OCI-M2 (cell line): ENCODE results near the gene VIM.

ENCODE experiments used
- DNase-seq: peaks from one replicate; lab custom pipeline; 2025; ENCODE audit not compliant: unreplicated experiment; lab: John Stamatoyannopoulos, UW

Gene VIM

DNA sequence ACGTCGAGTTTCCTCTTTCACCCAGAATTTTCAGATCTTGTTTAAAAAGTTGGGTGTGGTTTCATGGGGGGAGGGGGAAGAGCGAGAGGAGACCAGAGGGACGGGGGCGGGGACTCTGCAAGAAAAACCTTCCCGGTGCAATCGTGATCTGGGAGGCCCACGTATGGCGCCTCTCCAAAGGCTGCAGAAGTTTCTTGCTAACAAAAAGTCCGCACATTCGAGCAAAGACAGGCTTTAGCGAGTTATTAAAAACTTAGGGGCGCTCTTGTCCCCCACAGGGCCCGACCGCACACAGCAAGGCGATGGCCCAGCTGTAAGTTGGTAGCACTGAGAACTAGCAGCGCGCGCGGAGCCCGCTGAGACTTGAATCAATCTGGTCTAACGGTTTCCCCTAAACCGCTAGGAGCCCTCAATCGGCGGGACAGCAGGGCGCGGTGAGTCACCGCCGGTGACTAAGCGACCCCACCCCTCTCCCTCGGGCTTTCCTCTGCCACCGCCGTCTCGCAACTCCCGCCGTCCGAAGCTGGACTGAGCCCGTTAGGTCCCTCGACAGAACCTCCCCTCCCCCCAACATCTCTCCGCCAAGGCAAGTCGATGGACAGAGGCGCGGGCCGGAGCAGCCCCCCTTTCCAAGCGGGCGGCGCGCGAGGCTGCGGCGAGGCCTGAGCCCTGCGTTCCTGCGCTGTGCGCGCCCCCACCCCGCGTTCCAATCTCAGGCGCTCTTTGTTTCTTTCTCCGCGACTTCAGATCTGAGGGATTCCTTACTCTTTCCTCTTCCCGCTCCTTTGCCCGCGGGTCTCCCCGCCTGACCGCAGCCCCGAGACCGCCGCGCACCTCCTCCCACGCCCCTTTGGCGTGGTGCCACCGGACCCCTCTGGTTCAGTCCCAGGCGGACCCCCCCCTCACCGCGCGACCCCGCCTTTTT, at the start of gene VIM:
Gene VIM (plus strand): TSS at position 151 of the 925 bp plus-strand sequence. CDS start 1,182 bp downstream, outside the sequence.
- no peak for DNase-seq

DNA sequence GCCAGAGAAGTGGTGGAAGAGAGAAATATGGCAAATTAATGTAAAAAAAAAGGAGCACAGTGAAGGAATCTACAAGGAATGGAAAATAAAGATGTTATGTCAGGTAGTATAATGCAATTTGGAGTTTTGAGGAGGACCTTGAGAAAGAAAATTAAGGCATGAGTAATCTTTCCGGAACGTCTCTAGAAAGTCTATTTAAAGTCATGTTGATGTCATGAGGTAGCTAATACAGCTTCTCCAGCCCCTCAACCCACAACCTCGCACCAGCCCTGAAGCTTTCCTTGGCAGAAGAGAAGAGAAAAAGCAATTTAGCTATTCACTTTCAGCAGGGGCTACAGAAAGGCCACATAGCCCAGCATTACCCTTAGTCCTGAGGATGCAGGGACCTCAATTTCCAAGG, 49.0 kb upstream of the VIM start:
- DNase-seq, result no peak

DNA sequence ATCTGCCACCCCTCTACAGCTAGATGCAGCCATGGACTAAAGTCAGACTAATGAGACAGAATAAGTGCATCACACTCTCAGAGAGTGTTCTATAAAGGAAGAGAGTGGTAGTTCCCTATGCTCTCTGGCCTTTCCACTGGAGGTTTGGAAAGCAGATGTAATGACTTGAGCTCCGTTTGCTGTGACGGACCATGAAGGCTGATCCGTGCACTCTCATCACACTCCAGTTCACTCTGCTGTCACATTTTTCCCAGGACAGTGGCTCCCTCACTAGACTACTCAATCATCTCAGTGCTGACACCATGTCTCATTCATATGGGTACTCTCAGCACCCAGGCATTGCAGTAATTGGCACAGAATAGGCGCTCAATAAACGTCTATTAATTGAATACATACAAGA, 46.9 kb upstream of the VIM start:
- DNase-seq, result no peak

DNA sequence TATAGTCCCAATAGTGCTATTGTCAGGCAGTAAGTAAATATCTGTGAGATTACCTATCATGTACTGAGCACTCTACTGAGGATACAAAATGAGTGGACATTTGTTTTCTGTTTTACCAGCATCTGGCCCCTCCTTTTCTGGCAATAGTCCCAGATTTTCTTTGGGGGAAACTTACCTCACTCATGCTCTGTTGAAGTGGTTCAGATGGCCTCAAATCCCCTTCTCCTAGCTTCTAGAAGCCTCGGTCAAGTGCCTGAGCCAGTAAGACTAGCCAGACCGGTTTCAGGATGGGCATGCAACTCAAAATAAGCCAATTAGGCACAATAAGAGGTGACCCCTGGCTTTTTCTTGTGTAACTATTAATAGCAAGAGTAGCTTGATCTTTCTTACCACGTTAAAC, 46.3 kb upstream of the VIM start:
- DNase-seq, result no peak

DNA sequence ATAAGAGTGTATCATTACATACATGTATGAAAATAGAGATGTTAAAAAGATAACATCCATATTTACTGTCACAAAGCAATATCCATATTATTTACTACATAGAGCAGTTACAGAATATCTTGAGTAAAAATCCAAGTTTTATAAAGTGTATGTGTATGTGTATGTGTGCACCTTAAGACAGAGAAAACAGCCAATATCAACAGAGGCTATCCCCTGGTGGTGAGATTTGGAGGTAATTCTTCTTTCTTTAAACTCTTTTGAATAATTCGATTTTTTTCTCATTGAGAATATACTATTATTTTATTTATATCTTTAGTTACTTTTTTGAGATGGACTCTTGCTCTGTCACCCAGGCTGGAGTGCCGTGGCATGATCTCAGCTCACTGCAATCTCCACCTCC, 44.9 kb upstream of the VIM start:
- no peak for DNase-seq

DNA sequence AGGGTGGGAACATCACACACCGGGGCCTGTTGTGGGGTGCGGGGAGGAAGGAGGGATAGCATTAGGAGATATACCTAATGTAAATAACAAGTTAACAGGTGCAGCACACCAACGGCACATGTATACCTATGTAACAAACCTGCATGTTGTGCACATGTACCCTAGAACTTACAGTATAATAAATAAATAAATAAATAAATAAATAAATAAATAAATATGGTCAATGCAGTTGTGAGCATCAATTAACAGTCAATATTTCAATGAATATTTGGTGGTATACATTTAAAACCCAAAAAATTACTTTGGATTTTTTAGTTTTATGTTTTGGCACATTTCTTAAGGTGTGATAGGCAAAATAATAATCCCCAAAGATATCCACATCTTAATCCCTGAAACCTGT, 42.2 kb upstream of the VIM start:
- DNase-seq, result no peak

DNA sequence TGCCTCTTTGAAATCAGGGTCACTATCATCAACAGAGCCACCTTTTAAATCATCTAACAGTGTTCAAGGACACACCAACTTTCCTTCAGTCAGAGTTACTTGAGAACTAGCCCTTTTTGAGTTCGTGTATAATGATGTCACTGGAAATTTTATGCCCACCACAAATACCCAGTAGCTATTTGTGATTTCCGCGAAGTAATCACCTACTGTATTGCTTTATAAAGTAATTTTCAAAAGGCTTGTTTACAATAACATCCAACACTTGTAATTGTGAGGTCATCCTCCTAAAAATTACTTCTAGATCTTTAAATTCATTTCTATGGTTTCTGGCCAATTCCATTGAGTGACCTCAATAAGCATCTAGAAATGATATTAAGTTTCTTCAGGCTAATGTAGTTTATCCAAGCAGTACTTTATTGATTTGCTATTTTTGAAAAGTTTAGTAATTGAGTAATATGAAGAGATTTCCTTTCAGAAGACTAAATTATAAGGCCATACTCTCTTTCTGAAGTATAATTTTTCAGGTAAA, 39.3 kb upstream of the VIM start:
- no peak for DNase-seq

DNA sequence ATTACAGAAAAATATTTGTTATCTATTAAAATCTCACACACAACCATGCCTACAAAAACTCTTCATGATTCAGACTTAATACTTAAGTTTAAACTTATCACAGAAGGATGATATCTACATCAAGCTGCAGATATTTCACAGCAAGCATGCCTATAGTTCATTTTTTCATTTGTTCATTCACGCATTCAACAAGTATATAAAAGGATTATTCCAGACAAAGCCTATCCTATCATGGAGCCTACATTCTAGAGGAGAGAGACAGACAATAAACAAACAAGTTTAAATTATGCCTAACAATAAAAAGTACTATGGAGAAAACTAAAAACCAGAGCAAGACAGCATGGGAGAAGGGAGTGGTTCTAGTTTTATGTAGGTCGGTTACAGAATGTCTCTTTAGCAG, 37.4 kb upstream of the VIM start:
- no peak for DNase-seq

DNA sequence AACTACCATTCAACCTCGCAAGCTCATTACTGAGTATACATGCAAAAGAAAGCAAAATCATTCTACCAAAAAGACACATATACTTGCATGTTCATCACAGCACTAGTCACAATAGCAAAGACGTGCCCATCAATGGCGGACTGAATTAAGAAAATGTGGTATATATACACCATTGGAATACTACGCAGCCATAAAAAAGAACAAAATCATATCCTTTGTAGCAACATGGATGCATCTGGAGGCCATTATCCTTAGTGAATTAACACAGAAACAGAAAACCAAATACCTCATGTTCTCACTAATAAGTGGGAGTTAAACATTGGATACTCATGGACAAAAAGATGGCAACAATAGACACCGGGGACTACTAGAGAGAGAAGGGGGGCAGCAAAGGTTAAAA, 33.0 kb upstream of the VIM start:
- DNase-seq, result no peak

DNA sequence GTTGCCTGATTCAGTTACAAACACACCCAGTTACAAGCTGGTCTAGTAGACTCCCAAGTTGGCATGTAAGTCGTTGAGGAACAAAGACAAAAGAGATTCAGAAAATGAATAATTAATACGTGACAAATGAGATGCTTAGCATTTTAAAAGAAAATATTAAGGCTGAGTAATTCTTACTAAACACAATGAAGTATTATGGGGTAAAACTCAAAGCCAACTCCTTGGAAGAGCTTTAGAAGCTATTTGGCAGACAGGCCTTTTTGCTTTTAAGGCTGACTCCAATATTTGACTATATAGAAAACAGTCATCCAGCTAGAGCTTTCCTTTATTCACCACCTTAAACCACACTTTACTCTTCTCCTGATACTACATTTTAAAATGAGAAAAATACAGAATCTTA, 32.0 kb upstream of the VIM start:
- no peak for DNase-seq

DNA sequence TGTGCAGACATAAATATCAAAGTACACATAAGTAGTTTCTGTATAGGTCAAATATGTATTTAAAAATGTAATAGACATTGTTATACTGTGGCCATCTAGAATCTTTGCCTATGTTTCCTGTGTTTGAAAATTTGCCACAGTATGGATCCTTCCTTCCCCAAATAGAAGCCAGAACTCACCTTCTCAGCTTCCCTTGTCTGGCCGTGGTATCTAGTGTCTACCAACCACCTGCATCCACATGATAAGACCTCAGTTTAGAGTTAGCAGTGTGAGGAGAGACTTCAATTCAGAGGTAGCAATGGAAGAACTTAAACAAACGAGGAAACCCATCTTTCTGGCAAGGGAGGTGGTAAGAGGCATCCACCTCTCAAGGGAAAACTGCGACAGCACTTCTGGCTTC, 31.5 kb upstream of the VIM start:
- DNase-seq, result no peak

DNA sequence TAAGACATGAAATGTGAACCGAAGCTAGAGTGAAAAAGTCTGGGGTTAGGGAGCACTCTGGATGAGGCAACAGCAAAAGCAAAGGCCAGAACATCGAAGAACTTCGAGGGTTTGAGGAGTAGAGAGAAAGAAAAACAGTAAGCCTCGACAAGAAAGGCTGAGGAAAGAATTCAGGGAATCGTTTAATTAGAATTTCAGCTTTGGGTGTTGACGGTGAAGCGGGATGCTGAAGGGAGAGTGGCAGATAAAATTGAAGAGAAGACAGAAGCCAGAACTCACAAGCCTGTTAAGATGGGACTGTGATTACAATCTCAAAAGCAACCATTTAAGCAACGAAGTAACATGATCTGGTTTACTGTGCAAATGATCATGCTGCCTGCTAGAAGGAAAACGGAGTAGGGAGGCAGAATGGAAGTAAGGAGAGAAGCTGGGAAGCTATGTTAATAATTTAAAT, 28.7 kb upstream of the VIM start:
- DNase-seq, result no peak

DNA sequence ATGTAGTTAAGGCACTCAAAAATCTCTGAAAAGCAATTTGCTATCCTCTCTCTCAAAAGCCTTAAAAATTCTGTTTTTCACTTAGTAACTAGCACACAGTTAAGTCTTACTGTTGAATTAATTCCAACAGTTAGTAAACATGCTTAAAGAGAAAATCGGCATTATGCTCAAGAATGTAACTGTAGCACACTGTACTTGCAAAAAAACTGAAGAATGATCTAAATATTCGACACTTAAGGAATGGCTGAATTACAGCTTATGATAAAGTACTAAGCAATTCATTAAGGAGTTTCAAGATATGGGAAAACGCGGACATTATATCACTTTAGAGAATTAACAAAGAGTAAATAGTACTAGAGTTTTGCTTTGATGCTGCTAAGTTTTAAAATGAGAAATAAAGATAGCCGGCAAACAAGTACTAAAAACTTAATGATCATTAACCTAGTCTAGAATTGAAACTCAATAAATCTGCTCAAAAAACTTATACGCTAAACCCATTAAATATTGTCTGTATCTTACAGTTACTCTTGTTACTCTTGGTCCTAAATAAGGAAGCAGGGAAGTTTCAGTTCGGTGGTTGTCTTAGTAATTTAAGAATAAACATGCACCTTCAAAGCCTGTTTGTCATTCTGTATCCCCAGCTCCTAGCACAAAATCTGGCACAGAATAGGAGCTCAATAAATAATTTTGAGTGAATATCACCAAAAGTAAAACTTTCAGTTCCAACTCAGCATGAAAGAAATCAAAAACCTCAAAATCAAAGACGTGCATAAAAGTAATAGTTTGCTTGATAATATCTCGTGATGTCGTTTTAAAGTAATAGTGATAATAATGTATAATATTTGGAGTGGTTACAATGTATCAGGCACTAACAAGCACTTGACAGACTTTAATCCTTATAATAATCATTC, 27.8 kb upstream of the VIM start:
- no peak for DNase-seq

DNA sequence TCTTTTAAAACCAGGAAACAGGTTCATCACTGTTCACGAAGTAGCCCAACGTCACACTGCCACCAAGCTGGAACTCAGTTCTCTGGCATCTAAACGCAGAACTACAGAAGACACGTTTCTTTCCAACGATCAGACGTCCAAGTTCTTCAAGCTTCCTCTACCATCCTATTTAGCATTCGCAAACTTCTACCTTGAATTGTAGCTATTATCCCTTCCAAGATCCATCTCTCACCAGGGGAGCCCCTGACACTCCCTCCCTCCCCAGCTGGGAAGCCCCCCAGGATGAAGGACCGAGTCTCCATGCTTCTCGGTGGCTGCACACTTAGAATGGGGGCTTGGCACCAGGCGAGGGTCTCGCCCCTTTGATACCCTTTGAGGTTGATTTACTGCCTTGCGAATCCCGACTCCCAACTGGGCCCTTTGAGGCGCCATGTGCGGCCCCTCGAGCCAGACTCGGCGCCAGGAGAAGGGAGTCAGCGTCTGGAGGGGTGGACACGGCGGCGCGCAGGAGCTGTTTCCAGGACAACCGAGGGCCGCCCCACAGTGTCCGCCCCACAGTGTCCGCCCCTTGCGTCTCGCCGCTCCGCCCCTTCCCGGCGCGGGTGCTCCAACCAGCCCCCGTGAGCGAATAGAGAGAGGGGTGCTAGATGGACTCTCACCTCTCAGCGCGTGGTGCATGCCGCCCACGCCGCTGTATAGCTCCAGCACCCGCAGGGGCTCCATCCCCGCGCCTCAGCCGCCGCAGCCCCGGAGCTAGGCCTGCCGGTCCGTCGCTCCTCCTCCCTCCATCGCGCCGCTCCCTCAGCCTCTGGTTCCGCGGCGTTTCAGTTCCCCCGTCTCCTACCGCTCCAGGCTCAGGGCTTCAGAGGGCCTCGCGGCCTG, 26.9 kb upstream of the VIM start, which contains the start of gene TRDMT1:
Gene TRDMT1 (minus strand): TSS at position 761 of the 882 bp plus-strand sequence. CDS start 38 bp downstream, at position 723.
- no peak for DNase-seq

DNA sequence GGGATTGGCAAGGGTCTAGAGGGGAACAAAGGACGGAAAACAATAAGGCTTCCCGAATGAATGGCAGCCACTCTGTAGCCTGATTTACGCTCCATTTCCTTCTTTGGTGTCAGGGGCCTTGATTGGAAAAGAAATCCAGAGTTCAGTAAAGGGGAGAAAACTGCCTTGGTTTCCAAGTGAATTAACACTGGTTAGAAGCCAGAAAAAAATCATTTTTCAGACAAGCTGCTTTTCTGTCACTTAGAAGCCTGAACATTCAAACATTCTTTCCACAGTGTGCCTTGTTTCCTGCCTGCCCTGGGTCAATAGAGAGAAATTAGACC, 26.3 kb upstream of the VIM start:
- DNase-seq, result no peak

DNA sequence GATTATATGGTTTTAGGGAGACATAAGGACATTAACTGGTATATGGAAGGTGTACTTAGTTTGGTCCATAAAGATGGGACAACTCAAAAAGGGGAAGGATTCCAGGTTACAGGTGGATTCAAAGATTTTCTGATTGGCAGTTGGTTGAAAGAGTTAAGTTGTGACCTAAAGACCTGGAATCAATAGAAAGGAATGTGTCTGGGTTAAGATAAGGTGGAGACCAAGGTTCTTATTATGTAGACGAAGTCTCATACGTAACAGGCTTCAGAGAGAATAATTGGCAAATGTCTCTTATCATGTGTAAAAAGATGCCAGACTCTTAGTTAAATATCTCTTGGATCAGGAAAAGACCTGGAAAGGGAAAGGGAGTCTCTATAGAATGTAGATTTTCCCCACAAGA, 25.5 kb upstream of the VIM start:
- DNase-seq, result no peak

DNA sequence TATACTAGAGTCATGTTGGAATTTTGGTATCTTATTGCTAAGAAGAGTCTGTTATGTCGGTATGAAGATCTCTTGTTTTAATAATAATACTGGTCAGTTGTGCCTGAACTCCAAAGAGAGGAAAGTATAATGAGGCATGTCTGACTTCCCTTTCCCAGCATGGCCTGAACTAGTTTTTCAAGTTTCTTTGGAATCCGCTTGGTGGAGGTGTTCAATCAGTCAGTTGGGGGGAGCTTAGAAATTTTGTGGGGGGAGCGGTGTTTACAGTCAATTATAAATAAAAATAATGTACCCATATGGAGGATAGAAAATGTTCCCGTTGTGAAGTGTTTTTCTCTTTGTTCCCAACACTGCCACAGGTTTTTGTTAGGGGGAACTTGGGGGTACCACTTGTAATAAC, 25.0 kb upstream of the VIM start:
- DNase-seq, result no peak

DNA sequence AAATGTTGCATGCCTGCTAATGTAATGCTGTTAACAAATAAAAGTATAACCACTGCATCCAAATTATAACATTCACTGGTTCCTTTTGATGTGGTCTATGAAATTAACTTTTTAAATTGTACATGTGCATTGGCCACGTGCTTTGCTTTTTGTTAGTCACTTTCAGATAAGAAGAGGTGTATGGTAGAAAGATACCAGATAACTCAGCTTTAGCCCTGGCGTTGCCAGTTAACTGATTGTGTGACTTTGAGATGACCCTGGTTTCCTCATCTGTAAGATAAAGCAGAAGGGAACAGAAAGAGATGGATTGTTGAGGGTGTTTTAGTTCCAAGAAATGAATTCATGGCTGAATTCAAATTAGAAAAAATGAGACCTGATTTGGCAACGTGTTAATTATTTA, 24.6 kb upstream of the VIM start:
- DNase-seq, result no peak

DNA sequence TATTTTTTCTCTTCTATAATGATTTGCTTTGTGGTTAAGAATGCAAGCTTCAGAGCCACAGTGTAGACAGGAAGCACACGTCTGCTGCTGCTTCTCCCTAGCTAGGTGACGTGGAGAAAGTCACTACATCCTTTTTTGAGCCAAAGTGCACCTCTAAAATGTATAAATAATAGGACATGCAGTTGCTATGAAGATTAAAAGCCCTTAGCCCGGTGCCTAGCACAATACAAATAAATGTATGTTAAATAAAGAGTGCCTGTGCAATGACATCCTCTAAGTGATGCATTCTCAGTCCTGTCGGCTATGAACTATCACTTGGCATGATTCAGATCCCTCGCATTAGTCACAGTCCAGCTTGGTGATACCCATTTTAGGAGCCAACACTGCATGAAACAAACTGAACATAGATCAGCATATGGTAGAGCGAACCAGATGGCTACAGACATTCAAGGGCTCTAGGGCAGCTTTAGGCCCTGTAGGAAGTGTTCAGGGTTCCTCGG, 21.8 kb upstream of the VIM start:
- no peak for DNase-seq

DNA sequence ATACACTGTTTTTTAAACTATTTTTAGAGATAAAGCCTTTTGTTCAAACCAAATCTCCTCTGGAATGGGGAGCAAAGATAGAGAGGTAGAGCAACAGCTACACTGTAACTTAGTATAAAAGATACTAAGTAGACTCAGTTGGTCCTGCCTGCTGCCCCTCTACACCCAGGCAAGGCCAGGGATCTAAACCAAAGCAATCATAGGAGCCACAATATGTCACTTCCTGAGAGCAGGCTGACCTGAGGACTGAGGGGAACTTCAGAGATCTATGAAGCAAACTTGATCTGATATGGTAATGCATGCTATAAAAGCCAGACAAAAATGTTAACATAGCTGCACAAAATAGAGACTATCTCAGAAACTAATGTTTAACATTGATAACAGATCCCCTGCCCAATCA, 19.6 kb upstream of the VIM start:
- DNase-seq, result no peak

DNA sequence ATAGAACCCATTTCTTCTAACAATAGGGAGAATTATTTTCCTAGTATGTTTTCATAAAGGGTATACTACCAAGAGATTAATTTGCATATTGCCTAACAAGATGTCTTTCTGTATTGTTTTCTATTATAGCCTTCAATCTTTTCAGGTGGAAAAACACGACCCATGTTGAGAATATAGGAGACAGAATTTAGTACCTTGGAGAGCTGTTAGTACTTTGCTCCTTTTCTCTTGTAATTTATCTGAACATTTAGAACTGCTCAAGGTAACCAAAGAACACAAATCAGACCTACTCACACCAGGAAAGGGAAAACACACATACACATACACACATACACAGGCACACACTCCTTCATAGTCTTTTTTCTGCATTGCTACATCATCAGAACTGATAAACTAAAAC, 18.7 kb upstream of the VIM start:
- no peak for DNase-seq
